TTC549 (cell line): Measurements from ENCODE around the gene XPO1.
"Not testable (repeated sequence)": the region's sequence is repeated elsewhere in the genome, so short reads cannot be mapped to it uniquely, and the experiment has no call there.

Experiments used
- FAIRE-seq: peaks from 2 replicates; lab custom pipeline; 2012; peaks lifted over from hg19 to GRCh38; lab: Jason Lieb, UNC

Gene XPO1

GRCh38 chr2:61536180-61536571, 2.0 kb downstream of the XPO1 start:
- no peak for FAIRE-seq

- no peak for FAIRE-seq
Measured at GRCh38 chr2:61535449-61535848, 2.7 kb downstream of the XPO1 start.

GRCh38 chr2:61534926-61535325, 3.2 kb downstream of the XPO1 start:
- FAIRE-seq = no peak

- peak; percentile 33 for FAIRE-seq
Measured at GRCh38 chr2:61530749-61531148, 7.4 kb downstream of the XPO1 start.

GRCh38 chr2:61529944-61530735, 8.0 kb downstream of the XPO1 start:
- no peak for FAIRE-seq

- FAIRE-seq = no peak
Measured at GRCh38 chr2:61520261-61520660, 17.9 kb downstream of the XPO1 start.

- FAIRE-seq = no peak
Measured at GRCh38 chr2:61512768-61513398, 25.3 kb downstream of the XPO1 start.

GRCh38 chr2:61510674-61511671, 27.2 kb downstream of the XPO1 start:
- no peak for FAIRE-seq

GRCh38 chr2:61504949-61505348, 33.2 kb downstream of the XPO1 start:
- FAIRE-seq = no peak

GRCh38 chr2:61499060-61499459, 39.1 kb downstream of the XPO1 start:
- FAIRE-seq = no peak

- FAIRE-seq = no peak
Measured at GRCh38 chr2:61493523-61493942, 44.6 kb downstream of the XPO1 start.

GRCh38 chr2:61492476-61492875, 45.7 kb downstream of the XPO1 start:
- no peak for FAIRE-seq

- FAIRE-seq = no peak
Measured at GRCh38 chr2:61485281-61485680, 52.9 kb downstream of the XPO1 start.

GRCh38 chr2:61478086-61478485, 60.1 kb downstream of the XPO1 start:
- FAIRE-seq = no peak

GRCh38 chr2:61476929-61477589, 61.1 kb downstream of the XPO1 start:
- not testable (repeated sequence) for FAIRE-seq

- no peak for FAIRE-seq
Measured at GRCh38 chr2:61471905-61472805, 66.0 kb downstream of the XPO1 start.

GRCh38 chr2:61470965-61471904, 66.9 kb downstream of the XPO1 start, which contains the start of gene USP34:
USP34 (minus strand) TSS chr2:61471087; CDS start chr2:61470692, 395 bp downstream.
- FAIRE-seq = no peak

GRCh38 chr2:61470122-61470951, 67.8 kb downstream of the XPO1 start:
- no peak for FAIRE-seq
